Activated naive CD8-positive, alpha-beta T cell (primary cell): ENCODE measurements around the gene KIF13A.
"Not testable (repeated sequence)": the region's sequence is repeated elsewhere in the genome, so short reads cannot be mapped to it uniquely, and the experiment has no call there.

ENCODE experiments used
- H3K27ac Mint-ChIP-seq: one replicate; pipeline ENCODE4 v1.8.0; 2021; ENCODE audit warnings: mixed read lengths
- H3K27me3 Mint-ChIP-seq: one replicate; pipeline ENCODE4 v1.8.0; 2021; ENCODE audit warnings: mixed read lengths
- H3K36me3 Mint-ChIP-seq: one replicate; pipeline ENCODE4 v1.8.0; 2021; ENCODE audit warnings: mixed read lengths
- H3K4me1 Mint-ChIP-seq: one replicate; pipeline ENCODE4 v1.8.0; 2021; ENCODE audit warnings: low read depth, mixed read lengths
- H3K4me3 Mint-ChIP-seq: one replicate; pipeline ENCODE4 v1.8.0; 2021; ENCODE audit warnings: mild to moderate bottlenecking, mixed read lengths
- H3K9me3 Mint-ChIP-seq: one replicate; pipeline ENCODE4 v1.8.0; 2021; ENCODE audit warnings: low read depth, mixed read lengths

KIF13A gene

GRCh38 chr6:17842014-17842776 lies 145.2 kb downstream of the KIF13A start:
- Mint-ChIP-seq H3K36me3 (no peaks in the 10 kb centered on the region), H3K9me3 (no peaks in the 10 kb centered on the region), H3K27ac (no peak overlapping the region), H3K4me3 (no peak overlapping the region), H3K27me3 (peaks cover 3% of the 10 kb centered on the region), H3K4me1 (no peaks in the 10 kb centered on the region)

- Mint-ChIP-seq H3K36me3 (no peaks in the 10 kb centered on the region), H3K4me3 (no peak overlapping the region), H3K27me3 (peaks cover 8% of the 10 kb centered on the region), H3K4me1 (no peaks in the 10 kb centered on the region), H3K27ac (no peak overlapping the region), H3K9me3 (no peaks in the 10 kb centered on the region)
Observed at GRCh38 chr6:17839513-17840223, 147.8 kb downstream of the KIF13A start.

GRCh38 chr6:17836293-17836692 lies 151.1 kb downstream of the KIF13A start:
- Mint-ChIP-seq H3K36me3 (no peaks in the 10 kb centered on the region), H3K27me3 (peaks cover 11% of the 10 kb centered on the region), H3K27ac (no peak overlapping the region), H3K4me1 (no peaks in the 10 kb centered on the region), H3K4me3 (no peak overlapping the region), H3K9me3 (no peaks in the 10 kb centered on the region)

- Mint-ChIP-seq H3K27me3 (peaks cover 11% of the 10 kb centered on the region), H3K9me3 (no peaks in the 10 kb centered on the region), H3K4me3 (no peak overlapping the region), H3K4me1 (no peaks in the 10 kb centered on the region), H3K27ac (no peak overlapping the region), H3K36me3 (no peaks in the 10 kb centered on the region)
Observed at GRCh38 chr6:17835784-17836183, 151.7 kb downstream of the KIF13A start.

GRCh38 chr6:17831135-17831534 lies 156.3 kb downstream of the KIF13A start:
- Mint-ChIP-seq H3K4me1 (no peaks in the 10 kb centered on the region), H3K27me3 (peaks cover 3% of the 10 kb centered on the region)

GRCh38 chr6:17829905-17830304 lies 157.5 kb downstream of the KIF13A start:
- Mint-ChIP-seq H3K27ac (no peak overlapping the region), H3K36me3 (no peaks in the 10 kb centered on the region), H3K27me3 (peaks cover 4% of the 10 kb centered on the region), H3K4me3 (no peak overlapping the region), H3K4me1 (no peaks in the 10 kb centered on the region), H3K9me3 (no peaks in the 10 kb centered on the region)

More at GRCh38 chr6:17831135-17831534, 156.3 kb downstream of the KIF13A start:
- Mint-ChIP-seq H3K4me3 (no peak overlapping the region), H3K9me3 (no peaks in the 10 kb centered on the region), H3K36me3 (no peaks in the 10 kb centered on the region), H3K27ac (no peak overlapping the region)

GRCh38 chr6:17828149-17828548 lies 159.3 kb downstream of the KIF13A start:
- H3K27me3 Mint-ChIP-seq = peaks cover 6% of the 10 kb centered on the region
- no peaks in the 10 kb centered on the region for H3K4me1 Mint-ChIP-seq
- no peaks in the 10 kb centered on the region for H3K36me3 Mint-ChIP-seq
- no peak overlapping the region for H3K4me3 Mint-ChIP-seq
- H3K9me3 Mint-ChIP-seq = no peaks in the 10 kb centered on the region
- H3K27ac Mint-ChIP-seq = no peak overlapping the region

GRCh38 chr6:17826301-17826700 lies 161.1 kb downstream of the KIF13A start:
- Mint-ChIP-seq H3K4me1 (no peaks in the 10 kb centered on the region), H3K36me3 (no peaks in the 10 kb centered on the region), H3K27me3 (peaks cover 4% of the 10 kb centered on the region), H3K9me3 (no peaks in the 10 kb centered on the region), H3K27ac (no peak overlapping the region), H3K4me3 (no peak overlapping the region)

GRCh38 chr6:17820055-17820454 lies 167.4 kb downstream of the KIF13A start:
- Mint-ChIP-seq H3K27ac (no peak overlapping the region), H3K4me1 (no peaks in the 10 kb centered on the region), H3K4me3 (no peak overlapping the region), H3K27me3 (peaks cover 4% of the 10 kb centered on the region), H3K9me3 (no peaks in the 10 kb centered on the region), H3K36me3 (no peaks in the 10 kb centered on the region)

- Mint-ChIP-seq H3K27ac (no peak overlapping the region), H3K36me3 (no peaks in the 10 kb centered on the region), H3K9me3 (no peaks in the 10 kb centered on the region), H3K27me3 (no peaks in the 10 kb centered on the region), H3K4me1 (no peaks in the 10 kb centered on the region), H3K4me3 (no peak overlapping the region)
Observed at GRCh38 chr6:17817763-17818162, 169.7 kb downstream of the KIF13A start.

- no peaks in the 10 kb centered on the region for H3K36me3 Mint-ChIP-seq
- H3K9me3 Mint-ChIP-seq = no peaks in the 10 kb centered on the region
- H3K4me1 Mint-ChIP-seq = no peaks in the 10 kb centered on the region
- no peak overlapping the region for H3K4me3 Mint-ChIP-seq
- no peak overlapping the region for H3K27ac Mint-ChIP-seq
- H3K27me3 Mint-ChIP-seq = no peaks in the 10 kb centered on the region
Observed at GRCh38 chr6:17816921-17817611, 170.4 kb downstream of the KIF13A start.

- peaks cover 1% of the 10 kb centered on the region for H3K27me3 Mint-ChIP-seq
- no peaks in the 10 kb centered on the region for H3K4me1 Mint-ChIP-seq
- no peaks in the 10 kb centered on the region for H3K36me3 Mint-ChIP-seq
- no peak overlapping the region for H3K27ac Mint-ChIP-seq
- H3K9me3 Mint-ChIP-seq = no peaks in the 10 kb centered on the region
- H3K4me3 Mint-ChIP-seq = no peak overlapping the region
Observed at GRCh38 chr6:17813542-17813941, 173.9 kb downstream of the KIF13A start.

- H3K9me3 Mint-ChIP-seq = peaks cover 5% of the 10 kb centered on the region
- no peaks in the 10 kb centered on the region for H3K36me3 Mint-ChIP-seq
- no peak overlapping the region for H3K4me3 Mint-ChIP-seq
- no peaks in the 10 kb centered on the region for H3K4me1 Mint-ChIP-seq
- no peak overlapping the region for H3K27ac Mint-ChIP-seq
- peaks cover 1% of the 10 kb centered on the region for H3K27me3 Mint-ChIP-seq
Observed at GRCh38 chr6:17812311-17812710, 175.1 kb downstream of the KIF13A start.

- no peaks in the 10 kb centered on the region for H3K4me1 Mint-ChIP-seq
- no peaks in the 10 kb centered on the region for H3K36me3 Mint-ChIP-seq
- H3K9me3 Mint-ChIP-seq = peaks cover 5% of the 10 kb centered on the region
- H3K4me3 Mint-ChIP-seq = no peak overlapping the region
- peaks cover 1% of the 10 kb centered on the region for H3K27me3 Mint-ChIP-seq
- H3K27ac Mint-ChIP-seq = no peak overlapping the region
Observed at GRCh38 chr6:17808609-17809008, 178.8 kb downstream of the KIF13A start.

GRCh38 chr6:17807431-17807830 lies 180.0 kb downstream of the KIF13A start:
- not testable (repeated sequence) for H3K36me3 Mint-ChIP-seq, H3K4me3 Mint-ChIP-seq, H3K27me3 Mint-ChIP-seq, H3K4me1 Mint-ChIP-seq, H3K9me3 Mint-ChIP-seq, H3K27ac Mint-ChIP-seq
